Mesenchymal stem cell (in vitro differentiated cells and primary cell): ENCODE data around the gene TBC1D16.

ENCODE experiments used
- DNase-seq: peaks from one replicate; pipeline ENCODE4 v3.0.0-alpha.2; 2013
- H2AFZ ChIP-seq: one replicate; pipeline ENCODE4 v1.6.1; 2013; ENCODE audit warnings: low read depth, mild to moderate bottlenecking, control low read depth, inconsistent platforms, low read length, moderate library complexity
- H2AK5ac ChIP-seq: 2 replicates; pipeline ENCODE4 v1.6.1; 2013; ENCODE audit warnings: low read length, moderate library complexity, mild to moderate bottlenecking, inconsistent platforms; ENCODE audit not compliant: severe bottlenecking
- H2BK120ac ChIP-seq: one replicate; pipeline ENCODE4 v1.6.1; 2013; ENCODE audit warnings: low read depth, mild to moderate bottlenecking, inconsistent platforms, low read length, moderate library complexity
- H2BK12ac ChIP-seq, 2 experiments: one replicate each; pipeline ENCODE4 v1.6.1; 2013; ENCODE audit warnings: inconsistent platforms in 2 of 2, low read length in 2 of 2, mild to moderate bottlenecking in 2 of 2, moderate library complexity in 2 of 2, control low read depth in 1 of 2
- H2BK15ac ChIP-seq: one replicate; pipeline ENCODE4 v1.6.1; 2013; ENCODE audit warnings: mild to moderate bottlenecking, low read depth, inconsistent platforms; ENCODE audit not compliant: poor library complexity, severe bottlenecking
- H2BK5ac ChIP-seq: 2 replicates; pipeline ENCODE4 v1.6.1; 2013; ENCODE audit warnings: low read depth, mild to moderate bottlenecking, low read length, control low read depth, inconsistent platforms; ENCODE audit not compliant: poor library complexity, severe bottlenecking
- H3K14ac ChIP-seq, 2 experiments: one replicate each; pipeline ENCODE4 v1.6.1; 2013; ENCODE audit warnings: inconsistent platforms in 2 of 2, low read length in 2 of 2, control low read depth in 1 of 2, mild to moderate bottlenecking in 1 of 2, moderate library complexity in 1 of 2
- H3K18ac ChIP-seq, 2 experiments: one replicate each; pipeline ENCODE4 v1.6.1; 2013; ENCODE audit warnings: inconsistent platforms in 2 of 2, low read length in 2 of 2, control low read depth in 1 of 2, low read depth in 1 of 2, mild to moderate bottlenecking in 1 of 2
- H3K23ac ChIP-seq, 2 experiments: one replicate each; pipeline ENCODE4 v1.6.1; 2013; ENCODE audit warnings: inconsistent platforms in 2 of 2, low read length in 2 of 2, mild to moderate bottlenecking in 2 of 2, moderate library complexity in 2 of 2, control low read depth in 1 of 2
- H3K27ac ChIP-seq: 2 replicates; pipeline ENCODE4 v1.5.1; 2013; ENCODE audit warnings: mild to moderate bottlenecking, moderate library complexity, low read length, control low read depth, inconsistent platforms; ENCODE audit not compliant: poor library complexity, severe bottlenecking
- H3K27me3 ChIP-seq, 2 experiments: 2 replicates each; pipeline versions ENCODE4 v1.6.1 to v1.7.0; 2013; ENCODE audit warnings: low read length in 2 of 2, mild to moderate bottlenecking in 2 of 2, moderate library complexity in 2 of 2, control low read depth in 1 of 2, inconsistent platforms in 1 of 2; ENCODE audit not compliant: control insufficient read depth in 1 of 2, insufficient read depth in 1 of 2
- H3K36me3 ChIP-seq, 2 experiments: 2 replicates each; pipeline versions ENCODE4 v1.6.1 to v1.7.0; 2013; ENCODE audit warnings: low read length in 2 of 2, control low read depth in 1 of 2, inconsistent platforms in 1 of 2, low read depth in 1 of 2, mild to moderate bottlenecking in 1 of 2; ENCODE audit not compliant: insufficient read depth in 2 of 2, control insufficient read depth in 1 of 2
- H3K4ac ChIP-seq, 2 experiments: one replicate each; pipeline ENCODE4 v1.6.1; 2013; ENCODE audit warnings: inconsistent platforms in 2 of 2, low read length in 2 of 2, mild to moderate bottlenecking in 2 of 2, moderate library complexity in 2 of 2, control low read depth in 1 of 2, low read depth in 1 of 2
- H3K4me1 ChIP-seq: 2 replicates; pipeline ENCODE4 v1.6.1; 2013; ENCODE audit warnings: low read depth, low read length, control low read depth; ENCODE audit not compliant: control insufficient read depth, insufficient read depth
- H3K4me2 ChIP-seq: 2 replicates; pipeline ENCODE4 v1.6.1; 2013; ENCODE audit warnings: low read length, mild to moderate bottlenecking, inconsistent platforms; ENCODE audit not compliant: poor library complexity, severe bottlenecking
- H3K4me3 ChIP-seq, 2 experiments: 2 replicates each; pipeline versions ENCODE4 v1.5.1 to v1.7.0; 2013; ENCODE audit warnings: low read length in 2 of 2, mild to moderate bottlenecking in 2 of 2, control low read depth in 1 of 2, low read depth in 1 of 2; ENCODE audit not compliant: insufficient read depth in 1 of 2
- H3K79me1 ChIP-seq: replicated peaks from 2 replicates; pipeline ENCODE4 v1.6.1; 2013; ENCODE audit warnings: mild to moderate bottlenecking, control low read depth, low read length, inconsistent platforms; ENCODE audit not compliant: poor library complexity, severe bottlenecking
- H3K9ac ChIP-seq: 2 replicates; pipeline ENCODE4 v1.7.0; 2013; ENCODE audit warnings: mild to moderate bottlenecking, low read length, moderate library complexity
- H3K9me3 ChIP-seq: 2 replicates; pipeline ENCODE4 v1.7.0; 2013; ENCODE audit warnings: mild to moderate bottlenecking, low read length; ENCODE audit not compliant: control insufficient read depth
- H4K8ac ChIP-seq: one replicate; pipeline ENCODE4 v1.6.1; 2013; ENCODE audit warnings: inconsistent platforms, mild to moderate bottlenecking, low read length, moderate library complexity
- H4K91ac ChIP-seq: one replicate; pipeline ENCODE4 v1.6.1; 2013; ENCODE audit warnings: mild to moderate bottlenecking, low read length, inconsistent platforms
- WGBS: methylation state at CpG from one replicate; pipeline ENCODE4 v1.1.7; 2013; ENCODE audit warnings: mixed read lengths; 5-methylcytosine and 5-hydroxymethylcytosine counted together

Gene TBC1D16

DNA sequence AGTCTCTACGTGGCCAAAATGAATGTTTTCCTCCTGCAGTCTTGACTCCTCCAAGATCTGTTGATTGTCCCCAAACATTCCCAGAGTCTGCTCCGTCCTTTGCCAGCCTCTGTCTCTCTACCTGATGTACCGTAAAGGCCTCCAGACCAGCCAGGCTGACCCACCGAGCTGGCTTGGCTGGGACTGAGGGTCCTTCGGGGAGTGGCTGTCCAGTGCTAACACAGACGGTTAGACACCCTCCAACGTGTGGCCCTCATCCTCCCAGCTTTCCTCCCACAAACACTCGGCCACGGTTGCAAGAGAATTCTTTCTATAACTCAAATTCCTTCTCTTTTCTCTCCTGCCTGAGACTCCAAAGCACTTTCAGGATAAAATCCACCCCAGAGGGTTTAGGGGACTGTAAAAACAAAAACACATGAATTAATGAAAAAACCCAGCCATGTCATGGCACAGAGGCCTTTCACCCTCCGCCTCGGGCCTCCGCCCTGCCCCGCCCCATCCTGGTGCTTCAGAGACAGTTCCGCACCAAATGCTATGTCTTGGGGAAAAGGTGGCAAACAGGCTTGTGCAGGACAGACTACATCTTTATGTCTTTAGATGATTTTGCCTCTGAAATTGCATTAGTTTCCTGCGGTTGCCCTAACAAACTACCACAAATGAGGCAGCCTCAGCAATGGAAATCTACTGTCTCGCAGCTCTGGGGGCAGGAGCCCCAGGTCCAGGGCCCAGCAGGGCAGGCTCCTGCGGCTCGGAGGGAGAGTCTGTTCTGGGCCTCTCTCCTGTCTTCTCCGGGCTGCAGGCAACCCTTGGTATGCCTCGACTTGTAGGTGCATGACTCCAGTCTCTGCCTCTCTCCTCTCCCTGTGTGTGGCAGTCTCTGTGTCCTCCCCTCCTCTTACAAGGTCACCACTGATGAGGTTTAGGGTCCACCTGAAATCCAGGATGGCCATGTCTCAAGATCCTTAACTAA is 124.0 kb downstream of the TBC1D16 start:
- Histone ChIP-seq H3K36me3 (no peaks in the 10 kb centered on the region), H3K9me3 (no peaks in the 10 kb centered on the region), H2BK15ac (no peak overlapping the region), H3K4ac (no peak overlapping the region), H2BK5ac (no peak overlapping the region), H4K8ac (no peak overlapping the region), H3K4me3 (no peak overlapping the region), H2BK12ac (no peak overlapping the region), H3K27ac (no peak overlapping the region), H2AK5ac (no peak overlapping the region), H3K4me2 (no peak overlapping the region), H3K27me3 (peaks cover 33 to 81% of the 10 kb centered on the region in 2 experiments), H3K9ac (no peak overlapping the region), H3K79me1 (no peaks in the 10 kb centered on the region), H3K4me1 (peaks cover 4% of the 10 kb centered on the region), H2AFZ (no peak overlapping the region), H4K91ac (no peak overlapping the region), H3K18ac (no peak overlapping the region), H2BK120ac (no peak overlapping the region), H3K14ac (no peak overlapping the region), H3K23ac (no peak overlapping the region)
- 84% methylated on average over 20 of the region's 20 CpGs for WGBS
- no peak for DNase-seq

DNA sequence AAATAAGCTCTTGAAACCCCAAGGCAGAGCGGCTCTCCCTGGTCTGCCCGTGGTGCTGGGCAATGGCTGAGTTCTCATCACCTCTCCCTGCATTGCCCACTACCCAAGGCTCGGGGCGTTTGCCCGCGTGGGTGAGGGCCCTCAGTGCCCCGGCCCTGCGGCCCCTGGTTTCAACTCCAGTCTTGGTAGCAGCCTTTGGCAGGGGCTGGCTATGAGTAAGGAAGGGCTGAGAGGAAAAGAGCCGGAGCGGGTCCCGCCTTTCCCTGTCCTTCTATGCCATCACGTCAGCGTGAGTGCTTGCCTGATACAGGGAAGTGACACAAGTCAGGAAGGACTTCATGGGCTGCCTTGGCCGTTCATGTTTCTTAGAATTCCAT is 124.7 kb downstream of the TBC1D16 start:
- WGBS: 90% methylated on average over 14 of the region's 14 CpGs

DNA sequence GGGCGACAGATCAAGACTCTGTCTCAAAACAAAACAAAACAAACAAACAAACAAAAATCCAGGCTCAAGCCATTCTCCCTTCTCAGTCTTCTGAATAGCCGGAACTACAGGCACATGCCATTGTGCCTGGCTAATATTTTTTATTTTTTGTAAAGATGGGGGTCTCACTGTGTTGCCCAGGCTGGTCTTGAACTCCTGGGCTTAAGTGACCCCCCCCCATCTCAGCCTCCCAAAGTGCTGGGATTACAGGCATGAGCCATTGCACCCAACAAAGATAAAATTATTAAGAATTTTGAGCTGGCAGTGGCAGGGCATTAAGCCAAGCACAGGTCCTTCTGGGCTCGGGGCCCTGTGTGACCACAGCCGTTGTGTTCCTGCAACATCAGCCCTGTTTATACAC is 126.6 kb downstream of the TBC1D16 start:
- H3K4me2 ChIP-seq: no peak overlapping the region
- H3K23ac ChIP-seq: no peak overlapping the region
- 75% methylated on average over 2 of the region's 4 CpGs for WGBS
- no peaks in the 10 kb centered on the region for H3K79me1 ChIP-seq
- H2BK120ac ChIP-seq: no peak overlapping the region
- H3K9me3 ChIP-seq: no peaks in the 10 kb centered on the region
- DNase-seq: no peak
- H2BK12ac ChIP-seq: no peak overlapping the region
- no peak overlapping the region for H2BK5ac ChIP-seq
- H2AK5ac ChIP-seq: no peak overlapping the region
- no peak overlapping the region for H3K4ac ChIP-seq
- H3K18ac ChIP-seq: no peak overlapping the region
- no peak overlapping the region for H4K8ac ChIP-seq
- H3K9ac ChIP-seq: no peak overlapping the region
- H3K4me3 ChIP-seq: no peak overlapping the region
- no peak overlapping the region for H2BK15ac ChIP-seq
- no peaks in the 10 kb centered on the region for H3K36me3 ChIP-seq
- H3K14ac ChIP-seq: no peak overlapping the region
- no peak overlapping the region for H4K91ac ChIP-seq
- no peak overlapping the region for H3K27ac ChIP-seq
- no peak overlapping the region for H2AFZ ChIP-seq
- H3K27me3 ChIP-seq: peaks cover 25 to 78% of the 10 kb centered on the region in 2 experiments
- no peaks in the 10 kb centered on the region for H3K4me1 ChIP-seq

More for the DNA sequence above, 124.7 kb downstream of the TBC1D16 start:
- Histone ChIP-seq H3K27ac (no peak overlapping the region), H2BK15ac (no peak overlapping the region), H2AK5ac (no peak overlapping the region), H3K23ac (no peak overlapping the region), H2BK12ac (no peak overlapping the region), H3K4me1 (peaks cover 2% of the 10 kb centered on the region), H3K9me3 (no peaks in the 10 kb centered on the region), H3K18ac (no peak overlapping the region), H3K4me2 (no peak overlapping the region), H4K91ac (no peak overlapping the region), H3K14ac (peak overlapping the region in 1 of 2 experiments; percentile 45), H2AFZ (no peak overlapping the region), H3K79me1 (no peaks in the 10 kb centered on the region), H3K9ac (no peak overlapping the region), H3K4ac (no peak overlapping the region), H4K8ac (peak overlapping the region; percentile 14), H3K4me3 (no peak overlapping the region), H3K36me3 (no peaks in the 10 kb centered on the region), H2BK5ac (no peak overlapping the region), H2BK120ac (no peak overlapping the region), H3K27me3 (peaks cover 31 to 77% of the 10 kb centered on the region in 2 experiments)
- DNase-seq: no peak

DNA sequence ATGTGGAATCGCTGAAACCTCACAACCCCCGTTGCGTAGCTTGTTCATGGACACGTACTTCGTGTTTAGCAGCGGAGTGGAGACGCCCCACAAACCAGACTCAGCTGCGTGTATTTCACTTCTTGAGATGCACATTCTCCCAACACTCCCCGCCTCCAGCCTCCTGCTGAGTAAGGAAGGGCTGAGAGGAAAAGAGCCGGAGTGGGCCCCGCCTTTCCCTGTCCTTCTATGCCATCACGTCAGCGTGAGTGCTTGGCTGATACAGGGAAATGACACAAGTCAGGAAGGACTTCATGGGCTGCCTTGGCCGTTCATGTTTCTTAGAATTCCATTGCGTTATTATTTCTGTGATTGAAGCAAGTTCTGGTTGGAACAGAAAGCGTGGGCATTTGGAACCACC is 127.8 kb downstream of the TBC1D16 start:
- Histone ChIP-seq H2AK5ac (no peak overlapping the region), H3K4me2 (no peak overlapping the region), H3K23ac (no peak overlapping the region), H3K79me1 (no peaks in the 10 kb centered on the region), H3K36me3 (no peaks in the 10 kb centered on the region), H3K9me3 (no peaks in the 10 kb centered on the region), H2BK120ac (no peak overlapping the region), H3K18ac (no peak overlapping the region), H3K27me3 (peaks cover 20 to 74% of the 10 kb centered on the region in 2 experiments), H3K4me3 (peak overlapping the region in 1 of 2 experiments; percentile 16), H2BK5ac (no peak overlapping the region), H2BK15ac (no peak overlapping the region), H2AFZ (no peak overlapping the region), H2BK12ac (no peak overlapping the region), H3K14ac (no peak overlapping the region), H4K91ac (no peak overlapping the region), H4K8ac (no peak overlapping the region), H3K4ac (no peak overlapping the region), H3K9ac (no peak overlapping the region), H3K4me1 (no peaks in the 10 kb centered on the region), H3K27ac (no peak overlapping the region)
- DNase-seq: no peak
- WGBS: 66% methylated on average over 14 of the region's 16 CpGs
